NCI-H146 (cell line): ENCODE results near the gene GFPT2.

ENCODE experiments used
- DNase-seq: peaks from one replicate; lab custom pipeline; 2025; lab: John Stamatoyannopoulos, UW

Gene GFPT2

DNA sequence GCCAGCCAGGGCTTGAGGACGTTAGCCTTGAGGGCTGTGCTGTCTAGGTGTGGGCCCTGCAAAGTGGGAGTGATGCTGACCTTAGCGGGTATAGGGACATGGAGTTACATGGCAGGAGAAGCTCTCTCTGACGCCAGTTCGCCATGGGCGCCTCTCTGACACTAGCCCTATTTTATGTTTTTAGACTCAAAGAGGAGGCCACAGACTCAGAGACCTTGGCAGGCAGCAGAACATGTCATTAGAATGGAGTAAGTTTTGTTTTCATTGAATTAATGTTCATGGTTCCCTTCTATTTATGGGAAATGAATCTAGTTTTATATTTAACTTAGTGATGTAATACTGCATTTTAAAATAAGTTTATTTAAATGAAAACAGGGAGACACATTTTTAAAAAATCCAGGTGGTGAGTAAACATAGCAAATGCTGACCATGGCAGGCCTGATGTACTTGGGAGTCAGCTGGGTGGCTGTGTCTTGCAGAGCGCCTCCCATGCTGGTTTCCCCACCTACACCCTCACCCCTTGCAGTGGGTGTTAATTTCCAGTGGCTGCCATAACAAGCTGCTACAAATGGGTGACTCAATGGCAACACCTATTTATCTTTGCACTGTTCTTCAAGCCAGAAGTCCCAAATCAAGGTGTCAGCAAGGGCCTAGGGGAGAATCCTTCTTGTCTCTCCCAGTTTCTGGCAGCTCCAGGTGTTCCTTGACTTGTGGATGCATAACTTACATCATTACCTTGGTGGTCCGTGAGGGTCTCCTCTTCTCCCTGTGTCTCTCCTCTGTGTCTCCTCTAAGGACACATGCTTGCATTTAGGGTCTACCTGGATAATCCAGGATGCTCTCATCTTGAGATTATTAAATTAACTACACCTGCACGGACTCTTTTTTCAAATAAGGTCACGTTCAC lies 25.6 kb upstream of the GFPT2 start:
- no peak for DNase-seq

DNA sequence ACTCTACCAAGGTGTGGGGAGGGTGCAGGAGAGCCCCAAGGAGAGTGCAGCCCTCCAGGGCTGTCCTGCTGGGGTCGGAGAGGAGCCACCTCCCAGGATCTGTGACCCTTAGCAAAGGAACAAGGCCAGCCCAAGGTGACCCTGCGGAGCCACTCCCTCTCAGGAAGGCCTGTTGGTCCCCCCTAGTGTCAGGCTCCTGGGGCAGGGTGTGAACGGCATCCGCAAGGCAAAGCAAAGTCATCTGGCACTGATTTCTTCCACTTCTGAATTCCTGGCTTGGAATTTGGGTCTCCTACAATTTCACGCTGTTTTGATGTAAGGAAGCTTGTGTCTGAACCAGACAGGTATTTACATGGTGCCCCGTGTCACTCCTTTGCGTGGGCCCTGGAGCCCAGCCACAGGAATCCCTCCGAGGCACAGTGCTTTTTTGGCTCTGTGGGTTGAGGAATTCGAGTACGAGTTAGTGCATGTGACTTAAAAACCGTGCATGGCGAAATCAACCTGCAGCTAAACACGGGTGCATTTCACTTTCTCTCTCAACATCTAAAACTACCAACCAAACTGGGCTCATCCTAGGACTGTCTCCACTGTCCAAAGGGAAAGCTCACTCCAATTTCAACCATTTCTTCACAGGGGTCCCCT lies 24.5 kb upstream of the GFPT2 start:
- no peak for DNase-seq

DNA sequence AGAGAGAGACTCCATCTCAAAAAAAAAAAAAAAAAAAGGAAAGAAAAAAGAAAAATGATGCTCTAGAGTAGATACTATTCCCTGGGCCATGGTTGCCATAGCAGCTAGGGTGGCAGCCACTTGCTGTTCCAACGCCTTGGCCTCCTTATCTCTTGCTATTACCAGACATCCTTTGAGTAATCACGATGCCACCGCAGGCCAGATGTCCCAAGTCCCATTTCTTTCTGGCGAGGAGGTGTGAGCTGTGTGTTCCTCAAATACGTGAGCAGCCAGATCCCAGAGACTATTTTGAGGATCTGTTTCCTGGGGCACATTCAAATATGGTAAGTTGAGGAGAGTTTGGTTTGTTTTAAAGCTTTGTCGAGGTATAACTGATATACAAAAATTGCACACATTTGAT lies 23.4 kb upstream of the GFPT2 start:
- no peak for DNase-seq

- no peak for DNase-seq
Observed at GRCh38 chr5:180375955-180376354, 22.8 kb upstream of the GFPT2 start.

DNA sequence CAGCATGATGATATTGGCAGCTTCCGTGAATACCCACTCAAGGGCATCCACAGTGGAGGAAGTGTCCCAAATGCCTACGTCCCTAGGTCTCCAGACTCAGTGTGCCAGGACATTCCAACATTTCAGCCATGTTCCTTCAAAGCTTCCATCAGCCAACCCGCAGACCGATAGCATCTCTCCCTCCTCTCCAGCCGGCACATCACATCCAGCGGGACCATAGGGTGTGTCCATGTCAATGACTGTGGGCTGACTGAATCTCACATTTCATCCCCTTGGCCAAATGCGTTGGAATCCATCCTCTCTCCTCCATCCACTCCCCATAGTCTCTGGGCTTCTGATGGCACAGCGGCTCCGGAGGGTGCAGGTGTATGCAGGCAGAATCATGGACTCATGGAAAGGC lies 22.2 kb upstream of the GFPT2 start:
- DNase-seq: no peak

DNA sequence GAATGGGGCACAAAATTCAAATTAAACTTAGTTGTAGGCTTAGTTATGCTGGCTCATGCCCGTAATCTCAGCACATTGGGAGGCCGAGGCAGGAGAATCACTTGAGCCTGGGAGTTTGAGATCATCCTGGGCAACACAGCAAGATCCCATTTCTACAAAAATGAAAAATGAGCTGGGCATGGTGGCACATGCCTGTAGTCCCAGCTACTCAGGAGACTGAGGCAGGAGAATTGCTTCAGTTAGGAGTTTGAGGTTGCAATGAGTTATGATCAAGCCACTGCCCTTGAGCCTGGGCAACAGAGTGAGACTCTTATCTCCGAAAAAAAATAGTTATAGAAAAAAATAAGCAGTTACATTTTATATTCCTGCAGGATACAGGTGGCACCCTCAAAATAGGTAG lies 20.7 kb upstream of the GFPT2 start:
- no peak for DNase-seq

DNA sequence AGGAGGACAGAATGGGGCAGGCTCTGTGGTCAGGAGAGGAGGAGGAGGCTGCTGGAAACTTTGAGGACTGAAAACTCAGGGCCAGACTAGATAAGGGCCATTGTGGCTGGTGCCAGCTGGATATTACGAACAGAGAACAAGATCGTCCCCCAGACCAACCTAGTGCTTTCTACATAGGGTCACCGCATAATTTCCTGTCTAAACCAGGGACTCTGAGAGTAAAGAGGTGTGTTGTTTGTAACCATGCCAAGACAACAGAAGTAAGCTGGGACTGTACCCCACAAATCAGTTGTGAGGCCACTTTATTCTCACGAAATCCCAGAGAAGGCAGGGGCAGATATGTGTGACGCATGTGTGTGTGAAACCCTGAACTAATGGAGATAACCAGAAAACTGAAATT lies 20.3 kb upstream of the GFPT2 start:
- no peak for DNase-seq

DNA sequence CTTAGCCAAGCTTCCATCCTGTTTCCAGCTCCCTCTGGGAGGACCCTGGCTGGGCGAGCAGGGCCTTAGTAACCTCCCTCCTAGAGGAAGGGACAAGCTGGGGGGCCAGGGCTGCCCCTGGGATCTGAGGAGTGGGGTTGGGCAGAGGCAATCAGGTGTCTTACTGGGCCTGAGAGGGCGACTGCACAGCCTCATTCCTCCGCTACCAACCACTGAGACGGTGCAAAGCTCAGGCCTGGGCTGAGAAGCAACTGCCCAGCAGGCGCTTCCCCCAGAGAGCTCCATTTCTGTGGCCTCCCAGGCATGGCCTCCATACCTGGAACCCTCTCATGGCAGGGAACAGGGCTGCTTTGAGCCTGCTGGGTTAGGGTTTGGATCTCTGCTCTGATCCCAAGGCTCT lies 18.8 kb upstream of the GFPT2 start:
- no peak for DNase-seq

DNA sequence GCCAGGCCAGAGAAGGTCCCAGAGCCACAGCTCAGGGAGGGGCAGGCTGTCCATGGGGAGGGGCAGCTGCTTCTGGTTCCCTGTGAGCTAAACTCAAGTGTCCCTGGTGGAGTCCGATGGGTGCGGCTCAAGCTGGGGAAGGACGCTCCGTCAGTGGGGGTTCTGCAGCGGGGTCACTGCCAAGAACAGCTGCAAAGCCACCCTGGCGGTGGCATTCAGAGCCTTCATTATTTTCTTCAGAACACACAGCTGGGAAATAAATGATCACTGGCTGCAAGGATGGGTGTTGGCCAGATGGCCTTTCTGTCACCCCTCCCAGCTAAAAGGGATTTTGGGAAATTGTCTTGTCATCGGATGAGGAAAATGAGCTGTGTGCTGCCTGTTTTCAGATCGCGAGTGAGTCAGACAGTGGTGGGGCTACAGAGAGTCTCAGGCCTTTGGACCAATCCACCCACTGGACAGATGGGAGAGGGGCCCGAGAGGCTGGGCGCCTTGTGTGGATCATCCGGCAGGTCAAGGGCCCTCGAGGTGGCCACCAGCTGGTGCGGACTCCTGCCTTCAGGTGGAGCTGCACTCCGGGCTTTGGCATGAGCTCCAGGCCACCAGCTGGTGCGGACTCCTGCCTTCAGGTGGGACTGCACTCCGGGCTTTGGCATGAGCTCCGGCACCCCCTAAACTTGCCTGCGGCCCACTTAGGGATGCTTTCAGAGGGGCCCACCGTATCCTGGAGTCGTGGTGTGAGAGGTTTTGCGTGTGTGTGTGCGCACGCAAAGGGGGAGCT lies 17.9 kb upstream of the GFPT2 start:
- DNase-seq: no peak

DNA sequence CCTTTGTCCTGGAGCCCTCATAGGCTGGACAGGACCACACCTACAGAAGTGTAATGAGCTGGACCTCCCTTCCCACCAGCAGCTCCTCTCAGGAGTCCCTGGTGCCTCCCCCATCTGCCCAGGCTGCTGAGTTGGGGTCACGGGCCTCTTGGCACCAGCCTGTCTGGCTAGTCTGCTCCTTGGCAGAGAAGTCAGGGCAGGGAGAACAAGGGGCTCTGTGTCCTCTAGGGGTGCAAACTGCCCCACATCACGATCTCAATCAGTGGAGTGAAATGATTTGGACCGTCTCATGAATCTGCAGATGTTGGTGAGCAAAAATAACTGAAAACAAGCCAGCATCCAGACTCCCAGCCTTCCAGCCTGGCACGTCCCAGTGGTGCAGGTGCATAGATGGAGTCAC lies 14.9 kb upstream of the GFPT2 start:
- no peak for DNase-seq

DNA sequence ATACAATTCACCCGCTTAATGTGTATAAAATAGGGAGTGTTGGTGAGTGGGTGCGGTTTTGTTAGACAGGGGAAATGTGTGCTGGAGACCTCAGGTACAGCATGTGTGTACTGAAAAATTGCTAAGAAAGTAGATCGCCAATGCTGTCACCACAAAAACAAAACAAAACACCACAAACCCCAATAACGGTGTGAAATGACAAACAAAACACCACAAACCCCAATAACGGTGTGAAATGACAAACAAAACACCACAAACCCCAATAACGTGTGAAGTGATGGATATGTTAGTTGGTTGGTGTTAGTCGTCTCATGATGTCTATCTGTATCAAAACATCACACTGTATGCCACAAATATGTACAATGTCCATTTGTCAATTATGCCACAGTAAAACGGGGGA lies 14.2 kb upstream of the GFPT2 start:
- DNase-seq: no peak

GRCh38 chr5:180366326-180366725 lies 13.2 kb upstream of the GFPT2 start:
- no peak for DNase-seq

- no peak for DNase-seq
Observed at GRCh38 chr5:180365829-180366228, 12.7 kb upstream of the GFPT2 start.

GRCh38 chr5:180364306-180364856 lies 11.2 kb upstream of the GFPT2 start:
- DNase-seq: no peak

DNA sequence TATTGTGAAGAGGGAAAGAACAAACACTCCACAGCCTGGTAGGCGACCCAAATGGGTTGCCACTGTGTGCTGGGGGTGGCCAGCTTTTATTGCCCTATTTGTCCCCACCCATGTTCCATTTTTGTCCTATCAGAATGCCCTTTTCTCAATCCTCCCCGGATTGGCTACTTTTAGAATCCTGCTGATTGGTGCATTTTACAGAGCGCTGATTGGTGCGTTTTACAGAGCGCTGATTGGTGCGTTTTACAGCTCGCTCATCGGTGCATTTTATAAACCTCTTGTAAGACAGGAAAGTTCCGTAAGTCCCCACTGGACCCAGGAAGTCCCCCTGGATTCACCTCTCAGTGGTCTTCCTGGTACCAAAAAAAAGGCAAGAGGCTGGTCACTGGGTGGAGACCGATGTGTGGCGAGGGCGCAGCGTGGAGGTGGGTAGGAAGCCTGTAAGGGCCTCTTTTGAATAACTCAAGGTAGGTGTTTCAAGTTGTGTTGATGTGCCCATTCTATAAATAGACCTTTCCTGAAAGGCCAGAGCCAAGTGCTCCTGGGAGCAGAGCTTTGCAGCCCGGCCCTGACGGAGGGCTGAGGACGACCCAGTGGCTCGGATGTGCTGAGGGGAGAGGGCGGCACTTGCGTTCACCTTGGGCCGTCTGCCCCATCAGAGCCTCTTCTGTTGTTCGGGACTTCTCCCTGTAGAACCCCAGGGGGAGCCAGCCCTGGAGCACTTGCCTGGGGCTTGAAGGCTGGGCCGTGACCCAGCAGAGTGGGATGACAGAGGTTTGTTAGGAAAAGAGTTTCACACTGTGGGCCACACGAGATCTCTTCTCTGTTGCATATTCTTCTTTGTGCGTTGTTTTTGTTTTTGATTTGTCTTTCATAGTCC lies 7.2 kb upstream of the GFPT2 start:
- DNase-seq: no peak

DNA sequence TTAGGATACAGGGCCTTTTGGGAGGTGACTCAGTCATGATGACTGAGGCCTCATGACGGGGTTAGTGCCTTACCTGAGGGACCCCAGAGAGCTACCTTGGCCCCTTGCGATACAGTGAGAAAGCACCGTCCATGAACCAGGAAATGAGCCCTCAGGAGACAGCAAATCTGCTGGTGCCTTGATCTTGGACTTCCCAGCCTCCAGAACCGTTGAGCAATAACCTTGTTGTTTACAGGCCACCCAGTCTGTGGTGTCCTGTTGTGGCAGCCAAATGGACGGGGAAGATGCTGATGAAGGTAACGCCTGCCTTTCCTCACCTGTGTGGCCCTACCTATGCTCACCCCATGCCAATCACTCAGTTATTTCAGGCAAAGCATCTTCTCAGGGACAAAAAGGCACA lies 5.6 kb upstream of the GFPT2 start:
- no peak for DNase-seq

DNA sequence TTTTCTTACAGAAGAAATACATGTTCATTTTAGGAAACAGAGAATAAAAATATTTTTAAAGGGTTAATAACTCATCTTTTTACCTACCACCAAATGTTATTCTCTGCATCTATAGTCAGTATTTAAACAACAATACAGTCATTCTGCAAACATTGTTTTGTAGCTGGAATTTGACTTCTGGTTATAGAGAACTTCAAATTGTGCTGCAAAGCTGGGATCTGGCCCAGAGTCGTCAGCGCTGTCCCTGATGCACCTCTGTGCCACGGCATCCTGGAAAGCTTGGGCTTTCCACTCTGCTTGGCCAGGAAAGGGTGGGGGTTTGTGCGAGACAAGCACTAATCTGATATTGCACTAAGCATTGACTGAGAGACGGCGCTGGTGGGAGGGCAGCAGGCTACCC lies 5.0 kb upstream of the GFPT2 start:
- DNase-seq: no peak

DNA sequence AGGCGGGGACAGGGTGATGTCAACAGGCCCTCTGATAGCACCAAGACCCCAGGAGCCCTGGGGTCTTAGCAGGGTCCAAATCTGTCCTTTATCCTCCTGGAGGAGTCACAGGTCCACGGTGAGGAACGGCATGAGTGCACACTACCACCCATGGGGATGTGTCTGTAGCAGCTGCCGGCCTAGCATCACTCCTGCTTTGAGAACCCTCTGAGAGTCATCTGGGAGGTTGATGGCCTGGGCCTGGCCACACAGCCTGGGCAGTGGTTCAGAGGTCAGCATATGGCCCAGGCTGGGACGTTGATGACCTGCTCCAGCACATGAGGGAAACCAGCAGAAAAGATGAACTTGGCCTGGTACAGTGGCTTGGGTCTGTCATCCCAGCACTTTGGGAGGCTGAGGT lies 1.8 kb upstream of the GFPT2 start:
- no peak for DNase-seq

GRCh38 chr5:180353980-180354452 lies 880 bp upstream of the GFPT2 start:
- no peak for DNase-seq

DNA sequence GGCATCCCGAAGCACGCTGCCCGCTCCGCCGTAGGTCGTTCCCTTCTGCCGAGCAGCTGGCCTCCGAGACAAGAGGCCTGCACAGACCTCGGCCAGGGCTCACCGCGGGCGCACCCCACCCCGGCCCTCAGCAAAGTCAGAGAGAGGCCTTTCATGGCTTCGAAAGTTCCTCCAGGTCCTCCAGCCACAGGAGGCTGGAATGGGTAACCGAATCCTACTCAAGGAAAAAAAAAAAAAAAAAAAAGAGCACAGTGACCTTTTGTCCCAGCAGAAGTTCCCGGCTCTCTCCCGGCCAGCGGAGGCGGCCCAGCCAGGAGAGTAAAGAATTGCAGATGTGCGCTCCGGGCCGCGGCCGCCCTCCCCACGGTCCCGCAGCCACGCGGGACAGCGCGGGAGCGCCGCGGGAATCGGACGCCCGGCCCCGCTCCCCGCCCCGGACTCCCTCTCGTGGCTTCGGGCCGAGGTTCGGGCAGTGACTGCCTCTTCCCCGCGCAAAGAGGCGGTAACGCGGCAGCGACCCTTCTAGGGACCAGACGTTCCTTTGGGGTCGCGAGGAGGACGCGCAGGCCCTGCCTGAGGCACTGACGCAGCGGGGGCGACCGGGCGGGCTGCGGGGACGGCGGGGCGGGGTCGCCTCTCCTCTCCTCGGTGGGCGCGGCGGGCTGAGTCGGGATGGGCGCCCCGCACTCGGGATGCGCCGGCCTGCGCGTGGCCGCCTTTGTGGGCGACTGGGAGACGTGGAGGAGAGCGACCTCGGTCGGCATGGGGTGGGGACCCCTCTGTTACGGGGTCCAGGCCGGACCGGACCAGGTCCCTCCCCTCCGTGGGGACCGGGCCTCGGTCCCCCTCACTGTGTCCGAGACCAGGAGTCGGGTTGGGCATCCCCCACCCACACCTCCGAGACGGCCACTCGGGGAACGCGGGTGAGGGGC lies 754 bp downstream of the GFPT2 start:
- DNase-seq: no peak
